ENCODE measurements around the gene TNFRSF14. TPM values are rescaled to one million over a fixed set of nuclear protein-coding genes. Genes with fewer than 3 reads are reported as not detected.
"Not testable (repeated sequence)": the region's sequence is repeated elsewhere in the genome, so short reads cannot be mapped to it uniquely, and the experiment has no call there.

The TNFRSF14 gene
- total and polyA plus RNA-seq, 2 donors (not counting 1 experiment from before 2014, with no cell fraction given) = 239 to 427 TPM

- CTCF ChIA-PET = interaction anchor here (0.6 to 1.0 kb wide), 2 partner anchors 34 to 466 kb away, joined by 3 to 4 read pairs; no protein-coding TSS in a partner anchor
- intact Hi-C loops (cut with micrococcal nuclease); ATAC-seq (ENCODE audit: low read depth); H2AFZ ChIP-seq (ENCODE audit: insufficient read depth, low read depth, low read length, poor library complexity, severe bottlenecking); DNase-seq; POLR2A ChIA-PET; H3K27me3 Mint-ChIP-seq; H3K4me3 ChIP-seq (ENCODE audit: control extremely low read depth in 1 of 5, extremely low read depth in 1 of 5, insufficient read depth in 1 of 5, low read depth in 2 of 5, low read length in 4 of 5); H3K9ac ChIP-seq (ENCODE audit: low read length); H3K27me3 ChIP-seq (replicated peaks in 1 of 4; ENCODE audit: control extremely low read depth in 1 of 4, control insufficient read depth in 3 of 4, insufficient read depth in 4 of 4, low read length in 3 of 4); H4K20me1 ChIP-seq (ENCODE audit: control insufficient read depth, insufficient read depth, low read length, poor library complexity, severe bottlenecking); H3K9me3 Mint-ChIP-seq (ENCODE audit: insufficient read depth); H3K79me2 ChIP-seq (ENCODE audit: control insufficient read depth, insufficient read depth, low read length); H3K4me2 ChIP-seq (replicated peaks; ENCODE audit: low read depth, low read length, poor library complexity, severe bottlenecking); H3K36me3 ChIP-seq (replicated peaks in 1 of 2; ENCODE audit: control extremely low read depth in 1 of 2, control insufficient read depth in 1 of 2, extremely low read depth in 1 of 2, insufficient read depth in 2 of 2, low read length in 1 of 2); H3K9me3 ChIP-seq (ENCODE audit: control extremely low read depth in 1 of 3, control insufficient read depth in 2 of 3, insufficient read depth in 1 of 3, low read length in 2 of 3): not testable (repeated sequence)
- peak overlapping the region; percentile 98 for H3K27ac Mint-ChIP-seq
- H3K4me1 ChIP-seq (ENCODE audit: control insufficient read depth in 2 of 2, insufficient read depth in 2 of 2, low read length in 2 of 2) = peaks cover 48 to 61% of the 10 kb centered on the region in 2 donors
- H3K4me3 Mint-ChIP-seq = peak overlapping the region; percentile 13
- peaks cover 61% of the 10 kb centered on the region for H3K4me1 Mint-ChIP-seq
- 99% methylated on average over 9 of the region's 9 CpGs for WGBS (ENCODE audit: insufficient coverage)
- H3K27ac ChIP-seq (ENCODE audit: low read length in 2 of 2) = peak overlapping the region in 1 of 2 donors; percentile 100
These were observed 4.6 kb upstream of the TNFRSF14 start for GRCh38 chr1:2551544-2551943.

DNA sequence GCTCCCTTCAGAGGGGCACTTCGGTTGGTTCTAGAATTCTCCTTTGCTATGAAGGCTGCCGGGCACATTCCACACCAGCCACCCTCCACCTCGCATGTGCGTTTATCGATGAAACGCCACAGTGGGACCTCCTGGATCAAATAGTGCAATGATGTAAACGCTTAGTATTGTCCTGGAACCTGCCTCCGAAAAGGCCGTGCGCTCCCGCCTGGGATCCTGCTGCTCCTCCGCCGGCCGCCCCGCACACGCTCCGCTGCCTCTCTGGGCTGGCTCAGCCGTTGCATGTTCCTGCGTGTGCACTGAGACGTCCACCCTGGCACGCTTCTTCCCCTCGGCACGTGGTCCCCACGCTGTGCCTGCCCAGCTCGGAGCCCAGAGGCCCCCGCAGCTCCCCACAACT, 4.0 kb upstream of the TNFRSF14 start:
- peaks cover 14% of the 10 kb centered on the region for H3K79me2 ChIP-seq (ENCODE audit: control insufficient read depth, insufficient read depth, low read length)
- CTCF ChIA-PET = interaction anchor here (0.6 kb wide), 1 partner anchor 467 kb away, joined by 4 read pairs; no protein-coding TSS in a partner anchor
- H3K4me3 ChIP-seq (ENCODE audit: control extremely low read depth in 1 of 5, extremely low read depth in 1 of 5, insufficient read depth in 1 of 5, low read depth in 2 of 5, low read length in 4 of 5) = no peak overlapping the region
- WGBS (ENCODE audit: insufficient coverage) = 99% methylated on average over 19 of the region's 26 CpGs
- no peak overlapping the region for H3K9ac ChIP-seq (ENCODE audit: low read length)
- peaks cover 2% of the 10 kb centered on the region for H4K20me1 ChIP-seq (ENCODE audit: control insufficient read depth, insufficient read depth, low read length, poor library complexity, severe bottlenecking)
- no peak overlapping the region for H2AFZ ChIP-seq (ENCODE audit: insufficient read depth, low read depth, low read length, poor library complexity, severe bottlenecking)
- H3K36me3 ChIP-seq (replicated peaks in 1 of 2; ENCODE audit: control extremely low read depth in 1 of 2, control insufficient read depth in 1 of 2, extremely low read depth in 1 of 2, insufficient read depth in 2 of 2, low read length in 1 of 2) = no peaks in the 10 kb centered on the region
- Mint-ChIP-seq H3K27me3 (no peaks in the 10 kb centered on the region), H3K4me3 (no peak overlapping the region), H3K27ac (peak overlapping the region; percentile 41), H3K9me3 (ENCODE audit: insufficient read depth) (no peaks in the 10 kb centered on the region), H3K4me1 (peaks cover 64% of the 10 kb centered on the region)
- H3K4me2 ChIP-seq (replicated peaks; ENCODE audit: low read depth, low read length, poor library complexity, severe bottlenecking) = no peak overlapping the region
- no peaks in the 10 kb centered on the region for H3K27me3 ChIP-seq (replicated peaks in 1 of 4; ENCODE audit: control extremely low read depth in 1 of 4, control insufficient read depth in 3 of 4, insufficient read depth in 4 of 4, low read length in 3 of 4)
- peaks cover 51 to 61% of the 10 kb centered on the region in 2 donors for H3K4me1 ChIP-seq (ENCODE audit: control insufficient read depth in 2 of 2, insufficient read depth in 2 of 2, low read length in 2 of 2)
- H3K9me3 ChIP-seq (ENCODE audit: control extremely low read depth in 1 of 3, control insufficient read depth in 2 of 3, insufficient read depth in 1 of 3, low read length in 2 of 3) = no peaks in the 10 kb centered on the region
- DNase-seq (no peak), ATAC-seq (ENCODE audit: low read depth) (no peak)
- TF ChIP-seq EZH2 (IDR thresholded peaks at IDR 0.05; ENCODE audit: borderline replicate concordance, insufficient read depth, low read depth, low read length, poor library complexity, severe bottlenecking) = no peak
- TF ChIP-seq, protein P1, sequence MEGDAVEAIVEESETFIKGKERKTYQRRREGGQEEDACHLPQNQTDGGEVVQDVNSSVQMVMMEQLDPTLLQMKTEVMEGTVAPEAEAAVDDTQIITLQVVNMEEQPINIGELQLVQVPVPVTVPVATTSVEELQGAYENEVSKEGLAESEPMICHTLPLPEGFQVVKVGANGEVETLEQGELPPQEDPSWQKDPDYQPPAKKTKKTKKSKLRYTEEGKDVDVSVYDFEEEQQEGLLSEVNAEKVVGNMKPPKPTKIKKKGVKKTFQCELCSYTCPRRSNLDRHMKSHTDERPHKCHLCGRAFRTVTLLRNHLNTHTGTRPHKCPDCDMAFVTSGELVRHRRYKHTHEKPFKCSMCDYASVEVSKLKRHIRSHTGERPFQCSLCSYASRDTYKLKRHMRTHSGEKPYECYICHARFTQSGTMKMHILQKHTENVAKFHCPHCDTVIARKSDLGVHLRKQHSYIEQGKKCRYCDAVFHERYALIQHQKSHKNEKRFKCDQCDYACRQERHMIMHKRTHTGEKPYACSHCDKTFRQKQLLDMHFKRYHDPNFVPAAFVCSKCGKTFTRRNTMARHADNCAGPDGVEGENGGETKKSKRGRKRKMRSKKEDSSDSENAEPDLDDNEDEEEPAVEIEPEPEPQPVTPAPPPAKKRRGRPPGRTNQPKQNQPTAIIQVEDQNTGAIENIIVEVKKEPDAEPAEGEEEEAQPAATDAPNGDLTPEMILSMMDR (IDR thresholded peaks at IDR 0.05) = no peak
- intact Hi-C loops (cut with micrococcal nuclease) = no loop called here
- POLR2A ChIA-PET = no interaction called here
- no peak overlapping the region for H3K27ac ChIP-seq (ENCODE audit: low read length in 2 of 2)

- H3K27ac Mint-ChIP-seq; H3K27me3 ChIP-seq (replicated peaks in 1 of 4; ENCODE audit: control extremely low read depth in 1 of 4, control insufficient read depth in 3 of 4, insufficient read depth in 4 of 4, low read length in 3 of 4); H3K27me3 Mint-ChIP-seq; ATAC-seq (ENCODE audit: low read depth); H3K36me3 ChIP-seq (replicated peaks in 1 of 2; ENCODE audit: control extremely low read depth in 1 of 2, control insufficient read depth in 1 of 2, extremely low read depth in 1 of 2, insufficient read depth in 2 of 2, low read length in 1 of 2); DNase-seq; POLR2A ChIA-PET; H3K4me3 Mint-ChIP-seq; H3K27ac ChIP-seq (ENCODE audit: low read length in 2 of 2); H4K20me1 ChIP-seq (ENCODE audit: control insufficient read depth, insufficient read depth, low read length, poor library complexity, severe bottlenecking); H3K4me2 ChIP-seq (replicated peaks; ENCODE audit: low read depth, low read length, poor library complexity, severe bottlenecking); H3K4me3 ChIP-seq (ENCODE audit: control extremely low read depth in 1 of 5, extremely low read depth in 1 of 5, insufficient read depth in 1 of 5, low read depth in 2 of 5, low read length in 4 of 5); H3K9ac ChIP-seq (ENCODE audit: low read length); H3K9me3 ChIP-seq (ENCODE audit: control extremely low read depth in 1 of 3, control insufficient read depth in 2 of 3, insufficient read depth in 1 of 3, low read length in 2 of 3); CTCF ChIA-PET; intact Hi-C loops (cut with micrococcal nuclease); H3K9me3 Mint-ChIP-seq (ENCODE audit: insufficient read depth); H2AFZ ChIP-seq (ENCODE audit: insufficient read depth, low read depth, low read length, poor library complexity, severe bottlenecking): not testable (repeated sequence)
- WGBS (ENCODE audit: insufficient coverage) = 64% methylated on average over 6 of the region's 9 CpGs
- peaks cover 62% of the 10 kb centered on the region for H3K4me1 Mint-ChIP-seq
- H3K4me1 ChIP-seq (ENCODE audit: control insufficient read depth in 2 of 2, insufficient read depth in 2 of 2, low read length in 2 of 2) = peaks cover 50 to 61% of the 10 kb centered on the region in 2 donors
- peaks cover 22% of the 10 kb centered on the region for H3K79me2 ChIP-seq (ENCODE audit: control insufficient read depth, insufficient read depth, low read length)
These were observed 3.1 kb upstream of the TNFRSF14 start for GRCh38 chr1:2553076-2553475.

All from B cell (primary cell).